ENCODE data around the gene JADE1.

JADE1 gene

GRCh38 chr4:128879283-128879682 is 69.8 kb downstream of the JADE1 start:
- no peak for DNase-seq

- DNase-seq = no peak
Observed at GRCh38 chr4:128879971-128880370, 70.5 kb downstream of the JADE1 start.

- DNase-seq = no peak
Observed at GRCh38 chr4:128880662-128881061, 71.2 kb downstream of the JADE1 start.

- no peak for DNase-seq
Observed at GRCh38 chr4:128904821-128905220, 95.3 kb downstream of the JADE1 start.

GRCh38 chr4:128906581-128906980 is 97.1 kb downstream of the JADE1 start:
- no peak for DNase-seq

- DNase-seq = no peak
Observed at GRCh38 chr4:128907981-128908380, 98.5 kb downstream of the JADE1 start.

- no peak for DNase-seq
Observed at GRCh38 chr4:128908735-128909134, 99.2 kb downstream of the JADE1 start.

GRCh38 chr4:128913228-128913627 is 103.7 kb downstream of the JADE1 start:
- DNase-seq = no peak

GRCh38 chr4:128915544-128915943 is 106.0 kb downstream of the JADE1 start:
- DNase-seq = no peak

- no peak for DNase-seq
Observed at GRCh38 chr4:128916832-128917231, 107.3 kb downstream of the JADE1 start.

- DNase-seq = no peak
Observed at GRCh38 chr4:128917781-128918180, 108.3 kb downstream of the JADE1 start.

- no peak for DNase-seq
Observed at GRCh38 chr4:128921954-128922353, 112.5 kb downstream of the JADE1 start.
